Sigmoid colon (tissue), 7 donors: ENCODE results near the gene CUX1. TPM values are rescaled to one million over a fixed set of nuclear protein-coding genes. Genes with fewer than 3 reads are reported as not detected.

Experiments used
- DNase-seq: peaks from one replicate; pipeline ENCODE4 v3.0.0-alpha.2; 2019
- H3K27ac ChIP-seq, 4 donors: fragments of 200-600 bp; sonication (generic); one replicate each; pipeline ENCODE4 v1.5.1; 2016 to 2019; ENCODE audit warnings: mild to moderate bottlenecking in 1 of 4
- H3K27me3 ChIP-seq, 3 donors: fragments of 200-600 bp; sonication (generic); one replicate each; pipeline ENCODE4 v1.5.1; 2019; ENCODE audit warnings: mild to moderate bottlenecking in 1 of 3
- H3K36me3 ChIP-seq, 4 donors: fragments of 200-600 bp; sonication (generic); one replicate each; pipeline ENCODE4 v1.5.1; 2016 to 2019
- H3K4me1 ChIP-seq, 4 donors: fragments of 200-600 bp; sonication (generic); one replicate each; pipeline ENCODE4 v1.5.1; 2017 to 2019
- H3K4me3 ChIP-seq, 4 donors: fragments of 200-600 bp; sonication (generic); one replicate each; pipeline ENCODE4 v1.5.1; 2017 to 2019; ENCODE audit warnings: mild to moderate bottlenecking in 2 of 4, moderate library complexity in 1 of 4
- H3K9me3 ChIP-seq, 4 donors: fragments of 200-600 bp in 3 of 4; sonication (generic) in 3 of 4; one replicate each; pipeline versions ENCODE4 v1.5.1 to v1.6.1; 2013 to 2019
- CTCF ChIP-seq, 4 experiments: fragments of 450-650 bp in 3 of 4; fragments of 200-600 bp in 1 of 4; IDR thresholded peaks; one replicate each; pipeline ENCODE4 v1.5.1; 2016 to 2019; ENCODE audit warnings: antibody characterized with exemption in 4 of 4, mild to moderate bottlenecking in 3 of 4, moderate library complexity in 2 of 4
- EP300 ChIP-seq, 4 donors: sonication (generic); formaldehyde crosslinking; IDR thresholded peaks; one replicate each; pipeline ENCODE4 v1.6.1; 2017; ENCODE audit warnings: antibody characterized with exemption in 4 of 4
- POLR2A ChIP-seq, 2 donors: fragments of 450-650 bp; IDR thresholded peaks; one replicate each; pipeline ENCODE4 v1.6.1; 2016; ENCODE audit warnings: antibody characterized with exemption in 2 of 2, mild to moderate bottlenecking in 2 of 2, moderate library complexity in 2 of 2
- POLR2AphosphoS5 ChIP-seq, 4 donors: sonication (generic); formaldehyde crosslinking; IDR thresholded peaks; one replicate each; pipeline ENCODE4 v1.6.1; 2017; ENCODE audit warnings: antibody characterized with exemption in 4 of 4
- WGBS, 2 donors: extraction: QIAGEN DNeasy Blood & Tissue Kit; methylation state at CpG; one replicate each; pipeline ENCODE4 v1.1.7; 2013; 5-methylcytosine and 5-hydroxymethylcytosine counted together
- intact Hi-C: fragments of 100-400 bp; cut with DNase I; formaldehyde crosslinking; loops from one replicate; pipeline ENCODE4 v1.15.1; 2023
- polyA plus RNA-seq, 3 donors: library from polyadenylated mRNA; stranded (reverse); fragments of 200-250 nt; gene quantifications; one replicate each; pipeline ENCODE4 v1.2.3, GENCODE V29; 2013
- total RNA-seq, 4 donors: library from RNA; depleted of rRNA; stranded (reverse); fragments of >200 nt; gene quantifications; one replicate each; pipeline ENCODE4 v1.1.0, GENCODE V29; 2016
- donor health status: healthy with polysubstance abuse.
- donor health status: Bipolar disorder and iron deficiency.
- donor health status: healthy.

Gene CUX1
- total and polyA plus RNA-seq, 7 donors, result 46.7 to 127 (median 49.9) TPM

GRCh38 chr7:102080019-102080433, 262.6 kb downstream of the CUX1 start:
- no peaks in the 10 kb centered on the region for H3K4me1 ChIP-seq
- H3K27me3 ChIP-seq, result no peaks in the 10 kb centered on the region
- H3K9me3 ChIP-seq, result no peaks in the 10 kb centered on the region
- WGBS, 2 donors, result 93 to 96% methylated on average over 17 of the region's 17 CpGs
- no peak for TF ChIP-seq EP300 (IDR thresholded peaks at IDR 0.05)
- no peak for TF ChIP-seq POLR2AphosphoS5 (IDR thresholded peaks at IDR 0.05)
- TF ChIP-seq CTCF (IDR thresholded peaks at IDR 0.05), result no peak
- TF ChIP-seq POLR2A (IDR thresholded peaks at IDR 0.05), result no peak
- H3K36me3 ChIP-seq, result no peaks in the 10 kb centered on the region
- DNase-seq, result no peak
- no peak overlapping the region for H3K4me3 ChIP-seq
- intact Hi-C loops, result no loop called here
- no peak overlapping the region for H3K27ac ChIP-seq

GRCh38 chr7:102080434-102081243, 263.2 kb downstream of the CUX1 start:
- Histone ChIP-seq H3K4me1 (no peaks in the 10 kb centered on the region), H3K36me3 (no peaks in the 10 kb centered on the region), H3K9me3 (no peaks in the 10 kb centered on the region), H3K27me3 (no peaks in the 10 kb centered on the region), H3K27ac (no peak overlapping the region), H3K4me3 (no peak overlapping the region)
- intact Hi-C loops, result no loop called here
- no peak for DNase-seq
- TF ChIP-seq CTCF (IDR thresholded peaks at IDR 0.05) (no peak), POLR2A (IDR thresholded peaks at IDR 0.05) (no peak), EP300 (IDR thresholded peaks at IDR 0.05) (no peak)
- 87 to 93% methylated on average over 24 of the region's 24 CpGs for WGBS, 2 donors

GRCh38 chr7:102081244-102081627, 263.8 kb downstream of the CUX1 start:
- Histone ChIP-seq H3K36me3 (no peaks in the 10 kb centered on the region), H3K9me3 (no peaks in the 10 kb centered on the region), H3K4me3 (no peak overlapping the region), H3K27me3 (no peaks in the 10 kb centered on the region), H3K27ac (no peak overlapping the region), H3K4me1 (no peaks in the 10 kb centered on the region)
- DNase-seq, result no peak
- intact Hi-C loops, result no loop called here
- TF ChIP-seq EP300 (IDR thresholded peaks at IDR 0.05) (no peak), POLR2A (IDR thresholded peaks at IDR 0.05) (no peak), CTCF (IDR thresholded peaks at IDR 0.05) (no peak), POLR2AphosphoS5 (IDR thresholded peaks at IDR 0.05) (no peak)
- WGBS, 2 donors, result 92% methylated on average over 9 of the region's 9 CpGs

GRCh38 chr7:102082693-102083368, 265.4 kb downstream of the CUX1 start:
- DNase-seq, result no peak
- Histone ChIP-seq H3K9me3 (no peaks in the 10 kb centered on the region), H3K4me1 (no peaks in the 10 kb centered on the region), H3K36me3 (no peaks in the 10 kb centered on the region), H3K27ac (no peak overlapping the region), H3K27me3 (no peaks in the 10 kb centered on the region), H3K4me3 (no peak overlapping the region)
- 83 to 93% methylated on average over 5 of the region's 5 CpGs for WGBS, 2 donors
- intact Hi-C loops, result no loop called here
- TF ChIP-seq EP300 (IDR thresholded peaks at IDR 0.05) (no peak), CTCF (IDR thresholded peaks at IDR 0.05) (no peak), POLR2AphosphoS5 (IDR thresholded peaks at IDR 0.05) (no peak), POLR2A (IDR thresholded peaks at IDR 0.05) (no peak)
